Fibroblast of skin of left biceps (primary cell): ENCODE results near the gene GPR27.
A peak's percentile ranks its signal among the peaks of the same experiment; 100 is the strongest.

ENCODE experiments used
- DNase-seq, 2 experiments: peaks; one replicate each; pipeline ENCODE4 v3.0.0-alpha.2; 2013; ENCODE audit warnings: low read depth in 2 of 2

GPR27 gene, protein sequence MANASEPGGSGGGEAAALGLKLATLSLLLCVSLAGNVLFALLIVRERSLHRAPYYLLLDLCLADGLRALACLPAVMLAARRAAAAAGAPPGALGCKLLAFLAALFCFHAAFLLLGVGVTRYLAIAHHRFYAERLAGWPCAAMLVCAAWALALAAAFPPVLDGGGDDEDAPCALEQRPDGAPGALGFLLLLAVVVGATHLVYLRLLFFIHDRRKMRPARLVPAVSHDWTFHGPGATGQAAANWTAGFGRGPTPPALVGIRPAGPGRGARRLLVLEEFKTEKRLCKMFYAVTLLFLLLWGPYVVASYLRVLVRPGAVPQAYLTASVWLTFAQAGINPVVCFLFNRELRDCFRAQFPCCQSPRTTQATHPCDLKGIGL

GRCh38 chr3:71753701-71754609 lies at the start of gene GPR27:
Gene GPR27 (plus strand): TSS chr3:71753855. CDS start chr3:71754050, 195 bp downstream.
- DNase-seq: peak in 1 of 2 experiments; percentile 3

DNA sequence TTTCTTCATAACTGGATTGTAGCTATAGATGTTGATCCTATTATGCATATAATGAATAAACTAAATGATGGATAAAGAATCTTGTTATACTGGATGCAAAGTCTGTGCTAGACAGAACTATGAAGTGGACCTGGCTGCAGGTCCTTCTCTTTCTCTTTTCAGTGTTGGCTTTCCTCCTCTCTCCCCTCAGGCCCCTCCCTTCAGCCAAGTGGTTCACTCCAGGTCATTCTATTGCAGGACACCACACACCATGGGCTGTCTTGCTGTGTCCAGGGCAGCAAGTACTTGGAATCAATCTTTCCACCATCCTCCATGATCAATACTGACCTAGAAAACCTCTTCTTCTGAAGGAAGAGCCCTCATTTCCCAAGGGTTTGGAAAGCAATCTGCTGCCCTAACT lies 48.7 kb upstream of the GPR27 start:
- DNase-seq: no peak

DNA sequence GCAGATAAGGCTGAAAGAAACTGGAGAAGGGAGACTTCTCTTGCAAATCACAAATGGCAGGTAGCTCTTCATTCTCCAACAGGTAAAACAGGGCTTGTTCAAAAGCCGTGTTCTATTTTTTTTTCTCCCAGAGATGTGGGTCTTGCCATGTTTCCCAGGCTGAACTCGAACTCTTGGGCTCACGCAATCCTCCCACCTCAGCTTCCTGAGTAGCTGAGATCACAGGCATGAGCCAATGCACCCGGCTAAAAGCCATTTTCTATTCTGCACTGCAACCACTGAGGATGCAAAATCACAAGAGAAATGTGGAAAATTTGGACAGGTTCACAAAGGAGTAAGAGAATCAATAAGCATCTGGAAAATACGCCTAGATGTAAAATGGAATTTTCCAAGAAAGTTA lies 48.0 kb upstream of the GPR27 start:
- no peak for DNase-seq

DNA sequence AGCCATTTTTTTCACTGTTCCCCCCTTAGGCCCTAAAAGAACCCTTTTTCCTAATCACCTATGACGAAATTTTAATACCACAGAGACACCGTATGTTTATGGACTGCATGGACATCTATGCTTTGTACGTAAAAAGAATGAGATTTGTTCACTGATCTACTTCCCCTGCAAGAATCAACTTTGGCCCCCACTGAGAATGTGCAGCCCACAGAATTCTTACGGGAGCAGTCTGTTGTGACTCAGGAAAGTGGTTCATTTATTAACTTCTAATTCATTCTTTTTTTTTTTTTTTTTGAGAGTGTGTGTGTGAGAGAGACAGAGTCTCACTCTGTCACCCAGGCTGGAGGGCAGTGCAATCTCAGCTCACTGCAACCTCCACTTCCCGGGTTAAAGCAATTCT lies 46.1 kb upstream of the GPR27 start:
- DNase-seq: no peak

DNA sequence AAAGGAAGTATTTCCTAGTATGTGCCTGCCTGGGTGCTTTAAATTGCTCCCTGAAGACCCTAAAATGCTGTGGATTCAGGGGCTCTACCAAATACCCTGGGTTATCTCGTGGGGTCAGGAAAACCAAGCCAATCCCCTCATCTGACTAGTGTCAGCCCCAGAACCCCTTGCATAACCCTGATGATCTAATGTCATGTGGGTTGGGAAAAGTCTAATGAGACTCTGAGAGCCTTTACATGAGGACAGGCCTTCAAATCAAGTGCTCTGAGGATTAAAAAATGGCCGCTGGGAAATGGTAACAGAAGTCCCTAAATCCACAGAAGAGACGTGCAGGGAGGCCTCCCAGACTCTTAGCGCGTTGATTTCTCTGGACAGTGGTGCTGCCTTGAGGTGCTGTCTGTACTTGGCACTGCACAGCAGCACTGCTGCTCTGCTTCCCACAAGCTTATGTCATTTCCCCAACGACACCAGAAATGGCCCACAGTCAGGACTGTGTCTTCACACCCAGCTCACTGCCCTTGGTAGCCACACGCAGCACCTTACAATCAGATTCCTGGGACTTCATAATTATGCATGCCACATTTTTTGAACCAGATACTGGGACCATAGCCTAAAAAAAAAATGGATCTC lies 45.1 kb upstream of the GPR27 start:
- DNase-seq: no peak

DNA sequence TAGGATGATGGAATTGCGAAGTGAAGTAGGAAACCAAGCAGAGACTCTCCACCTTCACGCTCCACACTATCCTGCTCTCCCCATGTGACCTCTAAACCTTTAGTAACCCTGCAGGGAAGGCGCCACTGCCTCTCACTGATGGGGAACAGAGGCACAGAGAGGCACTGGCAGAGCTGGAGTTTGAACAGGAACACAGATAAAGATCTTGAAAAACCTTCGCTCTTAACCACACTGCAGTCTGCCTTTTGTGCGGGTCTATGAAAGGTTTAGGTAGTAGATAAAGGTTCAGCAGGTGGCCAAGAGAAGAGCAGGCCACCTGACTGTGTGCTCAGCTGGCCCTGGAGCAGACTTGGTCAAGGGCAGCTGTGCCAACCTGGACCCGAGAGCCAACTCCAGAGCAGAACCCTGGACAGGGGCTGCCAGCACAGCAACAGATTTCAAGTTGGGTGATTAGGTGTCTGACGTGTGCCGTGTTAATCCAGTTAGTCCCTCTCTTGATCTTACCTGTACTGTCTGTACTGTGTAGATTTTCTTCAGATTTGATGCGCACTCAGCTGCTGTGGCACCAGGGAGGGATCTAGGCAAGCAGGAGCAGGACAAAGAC lies 43.6 kb upstream of the GPR27 start:
- no peak for DNase-seq

- DNase-seq: peak; percentile 13 to 17
These were observed 42.7 kb upstream of the GPR27 start for GRCh38 chr3:71710906-71711494.

- no peak for DNase-seq
These were observed 40.6 kb upstream of the GPR27 start for GRCh38 chr3:71713041-71713440.

GRCh38 chr3:71714595-71714994 lies 39.1 kb upstream of the GPR27 start:
- DNase-seq: no peak

- no peak for DNase-seq
These were observed 35.6 kb upstream of the GPR27 start for GRCh38 chr3:71718072-71718471.

GRCh38 chr3:71721002-71721401 lies 32.7 kb upstream of the GPR27 start:
- DNase-seq: no peak

DNA sequence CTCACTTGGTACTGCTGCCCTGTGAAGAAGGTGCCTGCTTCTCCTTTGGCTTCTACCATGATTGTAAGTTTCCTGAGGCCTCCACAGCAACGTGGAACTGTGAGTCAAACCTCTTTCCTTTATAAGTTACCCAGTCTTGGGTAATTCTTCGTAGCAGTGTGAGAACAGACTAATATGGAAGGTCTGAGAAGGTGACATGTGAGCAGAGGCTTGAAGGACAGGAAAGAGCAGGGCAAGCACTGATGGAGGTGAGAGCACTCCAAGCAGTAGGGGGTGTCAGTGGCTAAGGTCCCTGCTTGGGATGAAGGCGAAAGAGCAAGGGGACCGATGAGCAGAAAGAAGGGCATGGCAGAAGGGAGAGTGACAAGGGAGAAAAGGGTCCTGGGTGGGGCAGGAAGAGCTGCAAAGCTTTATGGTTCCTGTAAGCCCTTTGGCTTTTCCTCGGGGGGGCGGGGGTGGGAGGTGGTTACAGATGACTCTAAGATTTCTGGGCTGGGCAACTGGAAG lies 32.0 kb upstream of the GPR27 start:
- DNase-seq: no peak

DNA sequence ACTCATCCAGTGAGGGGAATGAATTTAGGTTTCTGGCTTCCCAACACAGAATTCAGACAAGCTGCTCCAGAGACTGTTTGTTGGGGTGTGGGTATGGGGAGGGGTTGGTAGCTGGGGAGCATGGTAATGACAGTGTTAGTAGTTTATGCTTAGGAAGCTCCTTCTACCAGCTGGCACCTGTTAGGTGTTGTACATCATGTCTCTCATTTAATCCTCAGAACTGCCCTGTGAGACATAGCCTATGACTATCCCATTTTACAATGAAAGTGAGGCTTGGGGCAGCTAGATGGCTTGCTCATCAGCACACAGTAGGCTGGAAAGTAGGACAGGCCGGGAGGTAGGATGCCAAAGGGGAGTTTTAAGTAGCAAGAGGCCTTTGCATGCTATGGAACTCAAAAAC lies 31.0 kb upstream of the GPR27 start:
- no peak for DNase-seq

DNA sequence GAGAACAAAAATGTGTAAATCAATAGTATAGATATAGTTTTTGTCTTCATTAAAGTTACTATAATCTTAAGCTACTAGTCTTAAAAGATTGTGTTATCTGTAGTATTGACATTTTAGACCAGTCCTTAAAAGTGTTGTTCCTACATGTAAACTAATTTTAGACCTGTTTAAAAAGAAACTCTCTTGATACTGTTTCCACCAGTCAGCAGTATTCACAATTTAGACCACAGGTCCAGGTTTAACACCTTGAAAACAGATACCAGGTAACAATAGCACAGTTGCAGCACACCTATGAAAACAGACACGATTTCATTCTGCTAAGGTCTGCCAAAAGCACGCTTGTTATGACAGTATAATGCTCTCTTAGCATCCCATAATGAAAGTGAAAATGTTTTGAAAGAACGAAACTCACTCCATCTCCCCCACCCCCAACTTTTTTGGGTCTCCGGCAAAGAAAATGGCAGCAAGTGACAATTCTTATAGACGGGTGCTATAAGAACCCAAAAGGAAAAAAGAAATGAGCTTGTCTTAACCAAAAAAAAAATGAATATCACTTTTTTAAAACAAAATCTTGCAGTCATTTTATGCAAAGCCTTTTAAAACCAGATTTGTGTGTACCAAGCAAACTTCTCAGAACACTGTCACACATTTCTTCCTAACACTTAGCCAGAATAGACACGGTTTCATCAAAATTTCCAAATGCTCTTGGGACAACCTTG lies 30.0 kb upstream of the GPR27 start:
- no peak for DNase-seq

DNA sequence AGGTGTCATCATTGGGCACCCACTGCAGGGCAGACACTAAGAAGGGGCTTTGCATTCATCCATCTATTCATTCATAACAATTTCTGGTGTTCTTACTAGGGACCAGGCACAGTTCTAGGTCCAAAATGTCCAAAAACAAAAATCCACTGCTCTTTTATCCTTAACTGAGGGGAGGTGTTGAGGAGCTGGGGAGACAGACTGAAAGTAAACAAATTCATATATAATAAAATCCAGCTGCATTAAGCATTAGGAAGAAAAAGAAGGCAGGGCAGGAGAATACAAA lies 29.5 kb upstream of the GPR27 start:
- no peak for DNase-seq

GRCh38 chr3:71724584-71725270 lies 28.9 kb upstream of the GPR27 start:
- DNase-seq: no peak

GRCh38 chr3:71725271-71725991 lies 28.2 kb upstream of the GPR27 start, which contains the start of gene EIF4E3:
Gene EIF4E3 (minus strand): TSS chr3:71725402. CDS start chr3:71725367, 35 bp downstream.
- DNase-seq: no peak

GRCh38 chr3:71726146-71726545 lies 27.5 kb upstream of the GPR27 start:
- DNase-seq: no peak

DNA sequence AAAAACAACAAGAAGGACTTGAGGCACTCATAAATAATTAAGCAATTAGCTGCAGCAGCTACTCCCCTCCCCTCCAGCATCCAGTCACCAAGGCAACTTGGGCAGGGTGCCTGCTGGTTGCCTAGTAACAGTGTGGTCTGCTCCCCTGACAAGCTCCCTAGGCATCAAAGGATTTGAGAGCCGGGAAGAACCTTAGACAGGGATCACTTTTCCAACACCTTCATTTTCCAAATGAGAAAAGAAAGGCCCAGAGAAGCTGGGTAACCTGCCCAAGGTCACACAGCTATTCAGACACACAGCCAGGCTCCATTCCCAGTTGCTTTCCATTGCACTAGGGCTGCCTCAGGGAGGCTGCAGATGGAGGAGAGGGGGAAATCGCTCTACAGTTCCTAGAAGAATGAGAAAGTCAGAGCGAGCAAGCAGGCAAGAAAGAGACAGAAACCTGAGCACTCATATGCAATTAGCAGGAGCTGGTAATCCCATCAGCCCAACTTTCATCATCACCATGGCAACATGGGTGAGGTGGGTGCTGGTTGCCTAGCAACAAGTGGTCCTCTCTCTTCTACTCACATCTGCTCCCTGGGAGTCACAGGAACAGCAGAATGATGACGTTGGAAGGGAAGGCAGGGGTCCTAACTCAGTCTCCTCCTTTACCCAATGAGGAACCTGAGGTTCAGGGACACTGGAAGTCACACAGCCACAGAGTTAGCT lies 24.9 kb upstream of the GPR27 start:
- DNase-seq: no peak
